Kidney (tissue), 14 donors: ENCODE results near the gene PDCD7. TPM values are rescaled to one million over a fixed set of nuclear protein-coding genes. Genes with fewer than 3 reads are reported as not detected.

Experiments
- DNase-seq, 5 donors: peaks; one replicate each; pipeline ENCODE4 v3.0.0-alpha.2; 2013 to 2020
- FAIRE-seq: peaks from 2 replicates; lab custom pipeline; 2012; peaks lifted over from hg19 to GRCh38; lab: Jason Lieb, UNC
- H3K27ac ChIP-seq, 2 donors: one replicate each; pipeline ENCODE4 v1.7.0; 2013; ENCODE audit warnings: low read depth in 2 of 2, low read length in 2 of 2, inconsistent platforms in 1 of 2
- H3K27me3 ChIP-seq: one replicate; pipeline ENCODE4 v1.7.1; 2013; ENCODE audit warnings: low read length, inconsistent platforms; ENCODE audit not compliant: control insufficient read depth, insufficient read depth
- H3K36me3 ChIP-seq, 3 donors: one replicate each; pipeline versions ENCODE4 v1.7.0 to v1.7.1; 2013; ENCODE audit warnings: low read length in 3 of 3, control low read depth in 1 of 3, inconsistent platforms in 1 of 3; ENCODE audit not compliant: insufficient read depth in 3 of 3, control insufficient read depth in 2 of 3
- H3K4me1 ChIP-seq, 3 donors: one replicate each; pipeline versions ENCODE4 v1.7.0 to v1.7.1; 2013; ENCODE audit warnings: low read length in 3 of 3, inconsistent platforms in 1 of 3, low read depth in 1 of 3; ENCODE audit not compliant: control insufficient read depth in 2 of 3, insufficient read depth in 2 of 3
- H3K4me3 ChIP-seq, 3 donors: one replicate each; pipeline versions ENCODE4 v1.7.0 to v1.8.1; 2013; ENCODE audit warnings: low read length in 3 of 3, control low read depth in 1 of 3, inconsistent platforms in 1 of 3
- H3K9ac ChIP-seq, 3 donors: one replicate each; pipeline versions ENCODE4 v1.7.0 to v1.7.1; 2013; ENCODE audit warnings: low read length in 3 of 3, control low read depth in 1 of 3, inconsistent platforms in 1 of 3
- H3K9me3 ChIP-seq, 3 donors: one replicate each; pipeline versions ENCODE4 v1.7.0 to v1.7.1; 2013; ENCODE audit warnings: low read length in 3 of 3, control low read depth in 1 of 3, inconsistent platforms in 1 of 3; ENCODE audit not compliant: control insufficient read depth in 2 of 3, insufficient read depth in 1 of 3
- intact Hi-C: fragments of 100-400 bp; cut with DNase I; formaldehyde crosslinking; loops from one replicate; pipeline ENCODE4 v1.11.1; 2022
- polyA plus RNA-seq: library from polyadenylated mRNA; stranded (reverse); fragments of 350-450 nt; fragmentation: Illumina TruSeq; extraction: RNeasy Lipid Tissue Mini Kit (QIAGEN cat#74804); gene quantifications from one replicate; pipeline ENCODE4 v1.2.3, GENCODE V29; 2014; ENCODE audit warnings: low read depth, low replicate concordance; ENCODE audit not compliant: insufficient read depth
- total RNA-seq: library from RNA; stranded (reverse); fragmentation: NEBNext Ultra II Directional; extraction: Animal tissue kit (Norgen Biotek cat#: 25700); gene quantifications from one replicate; pipeline ENCODE4 v1.2.1, GENCODE V29; 2021
- TF ChIP-seq, protein P1 (sequence below): IDR thresholded peaks from 3 replicates; pipeline ENCODE4 v1.5.1; 2012; ENCODE audit warnings: mild to moderate bottlenecking, moderate library complexity, borderline replicate concordance; ENCODE audit not compliant: insufficient read depth; ENCODE audit errors: extremely low read depth
- donor health status: control.
- donor health status: control.
- donor health status: control.
- donor health status: control.
- donor health status: control.
- donor health status: DM: yes; HTN: yes; CAD: no.
- donor health status: Normal renal cell carcinoma (clear cell type).

The PDCD7 gene
- total and polyA plus RNA-seq, 2 donors from 2014 or later = 10.4 to 21.5 TPM

DNA sequence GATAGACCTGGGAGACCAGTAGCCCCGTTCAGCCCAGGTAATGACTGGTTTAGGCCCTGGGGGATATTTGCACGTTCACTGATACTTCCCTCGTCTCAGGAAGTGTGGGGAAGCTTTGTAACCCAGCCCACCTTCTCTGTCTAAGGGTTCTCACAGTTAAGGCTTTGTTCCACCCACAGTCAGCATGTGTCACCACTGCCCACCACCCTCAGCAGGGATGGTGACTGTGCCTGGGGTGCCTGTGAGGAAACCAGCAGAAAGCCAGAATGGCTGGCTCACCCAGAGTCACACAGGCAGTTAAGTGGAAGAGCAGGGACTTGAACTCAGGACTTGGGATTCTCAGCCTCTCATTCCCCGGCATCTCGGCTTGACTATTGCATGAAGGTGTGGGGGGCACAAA, 51.9 kb downstream of the PDCD7 start:
- H3K27ac ChIP-seq = no peak overlapping the region
- TF ChIP-seq, protein P1, sequence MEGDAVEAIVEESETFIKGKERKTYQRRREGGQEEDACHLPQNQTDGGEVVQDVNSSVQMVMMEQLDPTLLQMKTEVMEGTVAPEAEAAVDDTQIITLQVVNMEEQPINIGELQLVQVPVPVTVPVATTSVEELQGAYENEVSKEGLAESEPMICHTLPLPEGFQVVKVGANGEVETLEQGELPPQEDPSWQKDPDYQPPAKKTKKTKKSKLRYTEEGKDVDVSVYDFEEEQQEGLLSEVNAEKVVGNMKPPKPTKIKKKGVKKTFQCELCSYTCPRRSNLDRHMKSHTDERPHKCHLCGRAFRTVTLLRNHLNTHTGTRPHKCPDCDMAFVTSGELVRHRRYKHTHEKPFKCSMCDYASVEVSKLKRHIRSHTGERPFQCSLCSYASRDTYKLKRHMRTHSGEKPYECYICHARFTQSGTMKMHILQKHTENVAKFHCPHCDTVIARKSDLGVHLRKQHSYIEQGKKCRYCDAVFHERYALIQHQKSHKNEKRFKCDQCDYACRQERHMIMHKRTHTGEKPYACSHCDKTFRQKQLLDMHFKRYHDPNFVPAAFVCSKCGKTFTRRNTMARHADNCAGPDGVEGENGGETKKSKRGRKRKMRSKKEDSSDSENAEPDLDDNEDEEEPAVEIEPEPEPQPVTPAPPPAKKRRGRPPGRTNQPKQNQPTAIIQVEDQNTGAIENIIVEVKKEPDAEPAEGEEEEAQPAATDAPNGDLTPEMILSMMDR = no peak
- FAIRE-seq (no peak), DNase-seq (no peak)
- H3K4me3 ChIP-seq = no peak overlapping the region
- H3K9ac ChIP-seq = no peak overlapping the region
- no peaks in the 10 kb centered on the region for H3K36me3 ChIP-seq
- intact Hi-C loops = no loop called here
- H3K27me3 ChIP-seq = no peaks in the 10 kb centered on the region
- H3K4me1 ChIP-seq = peaks cover 0 to 9% (median 6%) of the 10 kb centered on the region in 3 donors
- no peaks in the 10 kb centered on the region for H3K9me3 ChIP-seq

- Histone ChIP-seq H3K4me3 (no peak overlapping the region), H3K27me3 (no peaks in the 10 kb centered on the region), H3K36me3 (no peaks in the 10 kb centered on the region), H3K4me1 (peaks cover 0 to 9% (median 6%) of the 10 kb centered on the region in 3 donors), H3K9me3 (no peaks in the 10 kb centered on the region), H3K9ac (no peak overlapping the region), H3K27ac (no peak overlapping the region)
- DNase-seq = no peak
- no peak for FAIRE-seq
- TF ChIP-seq, protein P1 = no peak
- intact Hi-C loops = no loop called here
Measured at GRCh38 chr15:65081270-65081669, 52.3 kb downstream of the PDCD7 start.

DNA sequence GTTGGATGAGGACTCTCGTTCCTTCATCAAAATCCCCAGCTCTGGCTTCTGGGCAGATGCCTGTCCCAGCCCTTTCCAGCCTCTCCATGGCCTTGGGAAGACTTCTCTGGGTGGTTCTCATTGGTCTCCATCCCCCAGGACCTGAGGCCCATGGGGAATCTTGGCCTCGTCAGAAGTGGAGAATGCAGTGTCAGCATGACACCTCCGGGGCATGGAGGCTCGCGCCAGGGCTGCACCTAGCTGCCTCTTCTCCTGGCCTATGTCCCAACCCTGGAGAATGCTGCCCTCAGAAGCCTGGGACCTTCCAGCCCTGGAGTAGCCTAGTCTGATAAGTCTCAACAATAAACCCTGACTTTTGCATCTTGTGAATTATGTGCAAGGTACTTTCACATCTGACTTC, 54.0 kb downstream of the PDCD7 start:
- peaks cover 0 to 7% (median 2%) of the 10 kb centered on the region in 3 donors for H3K4me1 ChIP-seq
- no peak for DNase-seq
- no peak for FAIRE-seq
- H3K9me3 ChIP-seq = no peaks in the 10 kb centered on the region
- H3K36me3 ChIP-seq = no peaks in the 10 kb centered on the region
- H3K27me3 ChIP-seq = no peaks in the 10 kb centered on the region
- intact Hi-C loops = no loop called here
- no peak overlapping the region for H3K9ac ChIP-seq
- H3K4me3 ChIP-seq = no peak overlapping the region
- TF ChIP-seq, protein P1 = no peak
- H3K27ac ChIP-seq = no peak overlapping the region

GRCh38 chr15:65077981-65078352, 55.6 kb downstream of the PDCD7 start:
- FAIRE-seq (no peak), DNase-seq (peak; percentile 78 to 85 (median 82))
- H3K36me3 ChIP-seq = no peaks in the 10 kb centered on the region
- H3K27me3 ChIP-seq = no peaks in the 10 kb centered on the region
- no peaks in the 10 kb centered on the region for H3K9me3 ChIP-seq
- H3K27ac ChIP-seq = no peak overlapping the region
- TF ChIP-seq, protein P1 = peak; percentile 72
- peaks cover 0 to 7% (median 0%) of the 10 kb centered on the region in 3 donors for H3K4me1 ChIP-seq
- H3K9ac ChIP-seq = no peak overlapping the region
- intact Hi-C loops = no loop called here
- no peak overlapping the region for H3K4me3 ChIP-seq
